Hepatocyte (in vitro differentiated cells): Measurements from ENCODE around the gene AVPR2. TPM values are rescaled to one million over a fixed set of nuclear protein-coding genes. Genes with fewer than 3 reads are reported as not detected.

Experiments used
- DNase-seq: peaks from one replicate; pipeline ENCODE4 v3.0.0-alpha.2; 2016; ENCODE audit warnings: low spot score
- H2AFZ ChIP-seq: fragments of 200-600 bp; sonication (generic); 2 replicates; pipeline ENCODE4 v1.6.0; 2016; ENCODE audit warnings: antibody characterized with exemption, mild to moderate bottlenecking
- H3K27ac ChIP-seq: fragments of 200-600 bp; sonication (generic); 2 replicates; pipeline ENCODE4 v1.5.1; 2016; ENCODE audit warnings: mild to moderate bottlenecking
- H3K27me3 ChIP-seq: fragments of 200-600 bp; sonication (generic); 2 replicates; pipeline ENCODE4 v1.6.1; 2016
- H3K36me3 ChIP-seq: fragments of 200-600 bp; sonication (generic); replicated peaks from 2 replicates; pipeline ENCODE4 v1.5.1; 2016; ENCODE audit warnings: low read depth; ENCODE audit not compliant: insufficient read depth
- H3K4me1 ChIP-seq: fragments of 200-600 bp; sonication (generic); 2 replicates; pipeline ENCODE4 v1.5.1; 2016; ENCODE audit warnings: mild to moderate bottlenecking, moderate library complexity; ENCODE audit not compliant: insufficient read depth
- H3K4me2 ChIP-seq: fragments of 200-600 bp; sonication (generic); 2 replicates; pipeline ENCODE4 v1.6.0; 2016
- H3K4me3 ChIP-seq: fragments of 200-600 bp; sonication (generic); 2 replicates; pipeline ENCODE4 v1.5.1; 2016; ENCODE audit warnings: mild to moderate bottlenecking
- H3K79me2 ChIP-seq: fragments of 200-600 bp; sonication (generic); 2 replicates; pipeline ENCODE4 v1.6.0; 2017; ENCODE audit warnings: mild to moderate bottlenecking
- H3K9me2 ChIP-seq: fragments of 200-600 bp; sonication (generic); replicated peaks from 2 replicates; pipeline ENCODE4 v1.6.0; 2017; ENCODE audit warnings: mild to moderate bottlenecking; ENCODE audit not compliant: insufficient read depth
- H3K9me3 ChIP-seq: fragments of 200-600 bp; sonication (generic); 2 replicates; pipeline ENCODE4 v1.5.1; 2016; ENCODE audit warnings: low read depth, mild to moderate bottlenecking
- H4K20me1 ChIP-seq: fragments of 200-600 bp; sonication (generic); 2 replicates; pipeline ENCODE4 v1.6.0; 2016; ENCODE audit warnings: mild to moderate bottlenecking; ENCODE audit not compliant: insufficient read depth, poor library complexity, severe bottlenecking
- EZH2 ChIP-seq: fragments of 200-600 bp; sonication (generic); IDR thresholded peaks from 2 replicates; pipeline ENCODE4 v1.6.1; 2016; ENCODE audit warnings: antibody characterized with exemption, mild to moderate bottlenecking, borderline replicate concordance
- EZH2phosphoT487 ChIP-seq: fragments of 200-600 bp; sonication (generic); IDR thresholded peaks from one replicate; pipeline ENCODE4 v1.6.1; 2018; ENCODE audit warnings: antibody characterized with exemption, mild to moderate bottlenecking, low read depth, moderate library complexity; ENCODE audit not compliant: unreplicated experiment, severe bottlenecking
- WGBS: methylation state at CpG from one replicate; pipeline ENCODE4 v1.1.6; 2016; ENCODE audit warnings: low lambda C conversion rate; ENCODE audit errors: missing lambda C conversion rate; 5-methylcytosine and 5-hydroxymethylcytosine counted together
- polyA plus RNA-seq: library from polyadenylated mRNA; unstranded; fragments of >200 nt; fragmentation: Nextera tagmentation; extraction: Ambion mirVana; gene quantifications from 2 replicates; pipeline ENCODE4 v1.2.1, GENCODE V29; 2016
- total RNA-seq: library from RNA; depleted of rRNA; stranded (reverse); fragments of >200 nt; gene quantifications from 2 replicates; pipeline ENCODE4 v1.2.3, GENCODE V29; 2014
- TF ChIP-seq, protein P1 (sequence below): fragments of 200-600 bp; sonication (generic); IDR thresholded peaks from 2 replicates; pipeline ENCODE4 v1.5.1; 2016; ENCODE audit warnings: antibody characterized with exemption, mild to moderate bottlenecking; ENCODE audit not compliant: poor library complexity

The AVPR2 gene
- total and polyA plus RNA-seq, 2 experiments from 2014 or later, result not detected

- H3K9me3 ChIP-seq, result no peaks in the 10 kb centered on the region
- no peaks in the 10 kb centered on the region for H3K36me3 ChIP-seq
- no peaks in the 10 kb centered on the region for H3K9me2 ChIP-seq
- H3K4me2 ChIP-seq, result peak overlapping the region; percentile 54
- no peak for DNase-seq
- H4K20me1 ChIP-seq, result no peaks in the 10 kb centered on the region
- no peaks in the 10 kb centered on the region for H3K79me2 ChIP-seq
- no peak overlapping the region for H3K27ac ChIP-seq
- no peaks in the 10 kb centered on the region for H3K27me3 ChIP-seq
- H3K4me3 ChIP-seq, result no peak overlapping the region
- TF ChIP-seq, protein P1, sequence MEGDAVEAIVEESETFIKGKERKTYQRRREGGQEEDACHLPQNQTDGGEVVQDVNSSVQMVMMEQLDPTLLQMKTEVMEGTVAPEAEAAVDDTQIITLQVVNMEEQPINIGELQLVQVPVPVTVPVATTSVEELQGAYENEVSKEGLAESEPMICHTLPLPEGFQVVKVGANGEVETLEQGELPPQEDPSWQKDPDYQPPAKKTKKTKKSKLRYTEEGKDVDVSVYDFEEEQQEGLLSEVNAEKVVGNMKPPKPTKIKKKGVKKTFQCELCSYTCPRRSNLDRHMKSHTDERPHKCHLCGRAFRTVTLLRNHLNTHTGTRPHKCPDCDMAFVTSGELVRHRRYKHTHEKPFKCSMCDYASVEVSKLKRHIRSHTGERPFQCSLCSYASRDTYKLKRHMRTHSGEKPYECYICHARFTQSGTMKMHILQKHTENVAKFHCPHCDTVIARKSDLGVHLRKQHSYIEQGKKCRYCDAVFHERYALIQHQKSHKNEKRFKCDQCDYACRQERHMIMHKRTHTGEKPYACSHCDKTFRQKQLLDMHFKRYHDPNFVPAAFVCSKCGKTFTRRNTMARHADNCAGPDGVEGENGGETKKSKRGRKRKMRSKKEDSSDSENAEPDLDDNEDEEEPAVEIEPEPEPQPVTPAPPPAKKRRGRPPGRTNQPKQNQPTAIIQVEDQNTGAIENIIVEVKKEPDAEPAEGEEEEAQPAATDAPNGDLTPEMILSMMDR, result no peak
- TF ChIP-seq EZH2phosphoT487 (no peak), EZH2 (no peak)
- no peaks in the 10 kb centered on the region for H3K4me1 ChIP-seq
- H2AFZ ChIP-seq, result no peak overlapping the region
- WGBS, result 71% methylated on average over 6 of the region's 6 CpGs
These were observed 40.3 kb downstream of the AVPR2 start for GRCh38 chrX:153944800-153945150.

DNA sequence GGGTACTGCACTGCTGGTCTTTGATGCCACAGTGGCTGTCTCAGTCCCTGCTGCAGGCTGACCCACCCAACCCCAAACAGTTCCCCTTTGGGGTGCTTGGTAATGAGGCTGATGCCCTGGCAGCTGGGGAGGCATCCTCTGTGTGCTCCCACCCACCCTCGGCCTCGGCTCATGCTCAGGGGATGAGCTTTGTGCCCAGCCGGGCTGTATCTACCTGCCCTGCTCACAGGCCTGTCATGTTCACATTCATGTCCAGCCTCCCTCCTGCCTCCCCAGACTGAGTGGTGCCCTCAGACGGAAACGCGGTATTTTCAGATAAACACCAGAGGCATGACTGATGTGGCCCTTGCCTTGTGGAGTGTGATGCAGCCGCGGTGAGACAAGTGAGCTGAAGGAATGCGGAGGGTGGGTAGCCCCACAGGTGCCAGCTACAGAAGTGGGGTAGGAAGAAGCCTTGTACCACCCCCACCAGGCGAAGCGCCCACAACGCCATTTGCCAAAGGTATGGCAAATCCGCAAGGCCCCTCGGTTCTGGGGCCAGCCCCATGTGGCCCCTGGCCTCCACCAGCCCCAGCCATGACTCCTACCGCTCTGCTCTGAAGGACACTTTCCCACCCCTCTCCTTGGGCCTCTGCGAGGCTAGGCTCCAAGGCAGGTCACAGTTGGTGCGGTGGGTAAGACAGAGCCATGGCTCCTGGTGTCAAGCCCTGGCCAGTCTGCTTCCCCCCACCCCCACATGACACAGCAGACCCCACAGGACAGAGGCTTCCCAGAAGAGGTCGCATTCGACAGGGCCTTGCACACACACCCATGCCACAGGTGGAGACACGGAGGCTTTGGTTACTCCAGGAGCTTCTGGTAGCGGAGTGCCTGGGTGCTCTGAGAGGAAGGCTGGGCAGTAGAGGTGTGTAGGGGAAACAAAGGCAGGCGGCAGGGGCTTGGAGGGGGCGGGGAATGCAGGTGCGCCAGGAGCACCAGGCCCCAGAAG is 41.8 kb downstream of the AVPR2 start:
- no peak overlapping the region for H3K4me2 ChIP-seq
- H3K4me1 ChIP-seq, result no peaks in the 10 kb centered on the region
- H3K27ac ChIP-seq, result no peak overlapping the region
- no peaks in the 10 kb centered on the region for H3K36me3 ChIP-seq
- 91% methylated on average over 23 of the region's 24 CpGs for WGBS
- no peak overlapping the region for H2AFZ ChIP-seq
- no peaks in the 10 kb centered on the region for H4K20me1 ChIP-seq
- no peaks in the 10 kb centered on the region for H3K9me2 ChIP-seq
- no peak for DNase-seq
- no peak overlapping the region for H3K4me3 ChIP-seq
- no peaks in the 10 kb centered on the region for H3K79me2 ChIP-seq
- TF ChIP-seq, protein P1, result no peak
- TF ChIP-seq EZH2phosphoT487 (no peak), EZH2 (no peak)
- no peaks in the 10 kb centered on the region for H3K27me3 ChIP-seq
- no peaks in the 10 kb centered on the region for H3K9me3 ChIP-seq

DNA sequence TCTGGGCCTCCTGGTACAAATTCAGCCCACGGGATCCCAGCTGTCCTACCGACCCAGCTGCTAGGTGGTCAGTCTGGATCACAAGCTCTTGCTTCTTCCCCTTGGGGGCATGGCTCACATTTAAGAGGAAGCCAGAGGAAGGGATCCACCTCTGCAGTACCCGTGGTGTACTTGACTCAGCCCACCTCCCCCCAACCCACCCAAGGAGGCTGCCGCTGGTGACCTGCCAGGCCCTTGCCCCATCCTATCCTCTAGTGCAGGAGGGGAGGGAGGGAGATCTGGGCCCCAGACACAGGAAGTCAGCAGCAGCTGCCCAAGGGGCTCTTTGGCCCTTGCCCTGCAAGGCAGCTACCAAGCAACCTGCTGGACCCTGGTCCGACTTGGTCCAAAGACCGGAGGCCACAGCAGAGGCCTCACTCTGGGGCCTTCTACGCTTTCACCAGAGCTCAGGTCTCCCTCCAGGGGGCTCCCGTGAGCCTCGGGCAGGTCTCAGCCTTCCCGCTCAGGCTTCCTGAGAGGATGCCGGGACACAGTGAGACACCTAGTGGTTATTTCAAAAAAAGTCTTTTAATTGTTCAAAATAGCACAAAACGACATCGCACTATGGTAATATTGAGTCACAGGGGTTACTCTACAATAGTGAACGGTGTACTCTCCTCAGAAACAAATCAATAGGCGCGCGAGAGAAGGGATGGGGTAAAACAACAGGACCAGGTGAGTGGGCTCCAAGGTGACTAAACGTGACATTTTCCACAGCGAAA is 42.7 kb downstream of the AVPR2 start:
- no peak for TF ChIP-seq EZH2phosphoT487
- TF ChIP-seq, protein P1, result peak; percentile 68
- Histone ChIP-seq H3K4me1 (no peaks in the 10 kb centered on the region), H3K36me3 (no peaks in the 10 kb centered on the region), H3K9me3 (no peaks in the 10 kb centered on the region), H4K20me1 (no peaks in the 10 kb centered on the region), H3K27me3 (no peaks in the 10 kb centered on the region), H2AFZ (no peak overlapping the region), H3K4me3 (no peak overlapping the region), H3K4me2 (no peak overlapping the region), H3K9me2 (no peaks in the 10 kb centered on the region), H3K79me2 (no peaks in the 10 kb centered on the region), H3K27ac (no peak overlapping the region)
- WGBS, result 69% methylated on average over 19 of the region's 19 CpGs
- peak; percentile 85 for DNase-seq
